Omental fat pad (tissue), 4 donors: ENCODE results near the gene C2CD4D. TPM values are rescaled to one million over a fixed set of nuclear protein-coding genes. Genes with fewer than 3 reads are reported as not detected.

Source experiments
- ATAC-seq: fragments of 150-250 bp; one replicate; pipeline ENCODE4 v1.9.1; 2016; ENCODE audit warnings: mild to moderate bottlenecking, moderate library complexity; ENCODE audit not compliant: low FRiP score
- DNase-seq: peaks from one replicate; pipeline ENCODE4 v3.0.0-alpha.2; 2019; ENCODE audit warnings: low spot score
- CTCF ChIP-seq, 3 donors: fragments of 450-650 bp; IDR thresholded peaks; one replicate each; pipeline ENCODE4 v1.5.1; 2016 to 2017; ENCODE audit warnings: antibody characterized with exemption in 3 of 3, mild to moderate bottlenecking in 3 of 3, moderate library complexity in 2 of 3
- total RNA-seq, 4 donors: library from RNA; depleted of rRNA; stranded (reverse); fragments of >200 nt; gene quantifications; one replicate each; pipeline ENCODE4 v1.1.0, GENCODE V29; 2016

Gene C2CD4D
- total RNA-seq, 4 donors from 2014 or later = 1.9 TPM; not detected in 3

GRCh38 chr1:151814426-151814825 is 25.2 kb downstream of the C2CD4D start:
- ATAC-seq = no peak
- no peak for DNase-seq

GRCh38 chr1:151813271-151813977 is 26.2 kb downstream of the C2CD4D start:
- DNase-seq = no peak
- ATAC-seq = no peak
- no peak for TF ChIP-seq CTCF (IDR thresholded peaks at IDR 0.05)

More at GRCh38 chr1:151814426-151814825, 25.2 kb downstream of the C2CD4D start:
- no peak for TF ChIP-seq CTCF (IDR thresholded peaks at IDR 0.05)

GRCh38 chr1:151811181-151811580 is 28.4 kb downstream of the C2CD4D start:
- TF ChIP-seq CTCF (IDR thresholded peaks at IDR 0.05) = no peak
- DNase-seq (no peak), ATAC-seq (no peak)

GRCh38 chr1:151809985-151810556 is 29.5 kb downstream of the C2CD4D start:
- DNase-seq = no peak
- TF ChIP-seq CTCF (IDR thresholded peaks at IDR 0.05) = no peak
- ATAC-seq = no peak

GRCh38 chr1:151809290-151809984 is 30.2 kb downstream of the C2CD4D start:
- ATAC-seq (no peak), DNase-seq (no peak)
- TF ChIP-seq CTCF (IDR thresholded peaks at IDR 0.05) = no peak

- ATAC-seq (no peak), DNase-seq (no peak)
- no peak for TF ChIP-seq CTCF (IDR thresholded peaks at IDR 0.05)
Observed at GRCh38 chr1:151807766-151808165, 31.9 kb downstream of the C2CD4D start.
